SK-N-SH treated with all-trans-retinoic acid at 6 μM for 48 hours (cell line): ENCODE results near the gene CROCC2.
"Not testable (repeated sequence)": the region's sequence is repeated elsewhere in the genome, so short reads cannot be mapped to it uniquely, and the experiment has no call there.

Experiments
- ATAC-seq: fragments of 200-7000 bp; cut with Tn5 transposase; 3 replicates; pipeline ENCODE4 v1.9.1; 2020; ENCODE audit warnings: mild to moderate bottlenecking, moderate library complexity
- ARNTL ChIP-seq: fragments of 450-650 bp; formaldehyde crosslinking; IDR thresholded peaks from 2 replicates; pipeline ENCODE4 v1.5.0; 2020; ENCODE audit warnings: low read depth, mild to moderate bottlenecking, moderate library complexity, borderline replicate concordance
- CSDC2 ChIP-seq: fragments of 250-450 bp; sonication (Bioruptor Pico); IDR thresholded peaks from 2 replicates; pipeline ENCODE4 v1.5.0; 2020; ENCODE audit warnings: mild to moderate bottlenecking, moderate library complexity
- ESRRG ChIP-seq: fragments of 250-450 bp; sonication (Bioruptor Pico); IDR thresholded peaks from 2 replicates; pipeline ENCODE4 v1.6.1; 2021; ENCODE audit warnings: mild to moderate bottlenecking
- GLIS3 ChIP-seq: fragments of 250-450 bp; sonication (Bioruptor Pico); IDR thresholded peaks from 2 replicates; pipeline ENCODE4 v1.5.0; 2020; ENCODE audit warnings: mild to moderate bottlenecking, moderate library complexity
- ISL1 ChIP-seq: fragments of 250-450 bp; sonication (Bioruptor Pico); IDR thresholded peaks from 2 replicates; pipeline ENCODE4 v2.1.2; 2022; ENCODE audit warnings: mild to moderate bottlenecking, moderate library complexity
- OSR1 ChIP-seq: fragments of 250-450 bp; sonication (Bioruptor Pico); IDR thresholded peaks from 2 replicates; pipeline ENCODE4 v1.8.0; 2022; ENCODE audit warnings: moderate library complexity, mild to moderate bottlenecking, inconsistent platforms
- PATZ1 ChIP-seq: fragments of 250-450 bp; sonication (Bioruptor Pico); IDR thresholded peaks from 2 replicates; pipeline ENCODE4 v1.8.0; 2020; ENCODE audit warnings: mild to moderate bottlenecking, moderate library complexity, borderline replicate concordance
- POU6F1 ChIP-seq: fragments of 250-450 bp; sonication (Bioruptor Pico); IDR thresholded peaks from 2 replicates; pipeline ENCODE4 v1.8.0; 2021; ENCODE audit warnings: low read depth, mild to moderate bottlenecking, moderate library complexity, borderline replicate concordance
- PPARA ChIP-seq: fragments of 250-450 bp; sonication (Bioruptor Pico); IDR thresholded peaks from 2 replicates; pipeline ENCODE4 v1.5.0; 2020; ENCODE audit warnings: mild to moderate bottlenecking, borderline replicate concordance
- RARB ChIP-seq: fragments of 250-450 bp; sonication (Bioruptor Pico); IDR thresholded peaks from 2 replicates; pipeline ENCODE4 v1.8.0; 2021; ENCODE audit warnings: mild to moderate bottlenecking, moderate library complexity
- SNAI2 ChIP-seq: fragments of 250-450 bp; sonication (Bioruptor Pico); IDR thresholded peaks from 2 replicates; pipeline ENCODE4 v1.5.0; 2020; ENCODE audit warnings: mild to moderate bottlenecking, moderate library complexity
- TCF4 ChIP-seq: fragments of 250-450 bp; sonication (Bioruptor Pico); IDR thresholded peaks from 2 replicates; pipeline ENCODE4 v1.8.0; 2021; ENCODE audit warnings: mild to moderate bottlenecking, moderate library complexity, borderline replicate concordance
- TSHZ2 ChIP-seq: fragments of 250-450 bp; sonication (Bioruptor Pico); IDR thresholded peaks from 2 replicates; pipeline ENCODE4 v1.5.0; 2020; ENCODE audit warnings: mild to moderate bottlenecking, moderate library complexity
- ZC3H10 ChIP-seq: fragments of 250-450 bp; sonication (Bioruptor Pico); IDR thresholded peaks from 2 replicates; pipeline ENCODE4 v1.5.1; 2021; ENCODE audit warnings: mild to moderate bottlenecking, moderate library complexity
- ZFP3 ChIP-seq: fragments of 250-450 bp; sonication (Bioruptor Pico); IDR thresholded peaks from 2 replicates; pipeline ENCODE4 v1.5.0; 2020; ENCODE audit warnings: mild to moderate bottlenecking, moderate library complexity
- ZFP30 ChIP-seq: fragments of 450-650 bp; formaldehyde crosslinking; IDR thresholded peaks from 2 replicates; pipeline ENCODE4 v1.5.0; 2022; ENCODE audit warnings: mild to moderate bottlenecking, moderate library complexity
- ZNF565 ChIP-seq: fragments of 450-650 bp; formaldehyde crosslinking; conservative IDR thresholded peaks from 2 replicates; pipeline ENCODE4 v1.5.0; 2020; ENCODE audit warnings: low read depth, mild to moderate bottlenecking, moderate library complexity
- ZNF70 ChIP-seq: fragments of 450-650 bp; formaldehyde crosslinking; IDR thresholded peaks from 2 replicates; pipeline ENCODE4 v1.5.0; 2020; ENCODE audit warnings: mild to moderate bottlenecking, moderate library complexity
- ZNF8 ChIP-seq: fragments of 450-650 bp; formaldehyde crosslinking; IDR thresholded peaks from 2 replicates; pipeline ENCODE4 v1.5.0; 2020; ENCODE audit warnings: mild to moderate bottlenecking, moderate library complexity
- TF ChIP-seq, protein P1 (sequence below): fragments of 250-450 bp; sonication (Bioruptor Pico); IDR thresholded peaks from 2 replicates; pipeline ENCODE4 v1.5.1; 2020; ENCODE audit warnings: low read depth, mild to moderate bottlenecking, moderate library complexity

CROCC2 gene

DNA sequence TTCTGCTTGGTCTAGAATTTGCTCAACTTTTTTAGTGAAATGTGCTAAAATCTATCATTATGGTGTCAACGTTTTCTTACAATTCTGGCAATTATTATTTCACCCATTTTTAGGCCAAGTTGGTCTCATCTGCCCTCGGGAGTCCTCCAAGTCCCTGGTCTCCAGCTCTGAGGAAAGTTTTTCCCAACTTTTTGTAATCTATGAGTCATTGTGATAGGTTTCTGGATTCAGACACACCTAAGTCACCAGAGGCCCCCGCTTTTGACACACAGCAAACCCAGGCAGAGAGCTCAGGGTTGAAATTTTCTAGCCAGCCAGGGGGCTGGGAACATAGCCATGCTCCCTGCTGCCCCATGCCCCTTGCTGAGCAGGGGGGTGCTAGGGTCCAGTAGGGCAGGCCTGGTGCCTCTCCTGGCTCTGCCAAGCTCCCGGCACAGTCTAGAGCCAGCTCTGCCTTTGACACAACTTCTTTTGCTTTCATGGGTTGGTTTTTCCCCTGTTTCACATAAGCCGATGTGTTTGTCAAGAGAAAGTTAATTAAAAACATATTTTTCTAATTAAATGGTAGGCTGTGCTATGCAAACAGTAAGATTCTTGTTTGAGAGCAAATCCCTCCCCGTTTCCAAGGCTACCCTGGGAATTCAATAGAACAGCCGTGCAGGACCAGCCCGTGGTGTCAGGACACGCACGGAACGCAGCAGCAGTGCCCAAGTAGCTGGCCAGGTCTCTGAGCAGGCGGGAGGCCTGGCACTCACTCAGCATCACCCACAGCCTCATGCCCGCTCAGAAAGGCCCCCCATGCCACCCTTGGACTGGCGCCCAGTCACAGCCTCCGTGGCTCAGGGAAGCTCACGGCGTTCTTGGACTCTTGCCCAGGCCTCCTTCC lies 66.7 kb downstream of the CROCC2 start:
- TF ChIP-seq ZNF70 (CRISPR knock-in tag) (no peak), ZNF565 (CRISPR knock-in tag) (no peak), ZFP30 (CRISPR knock-in tag) (no peak), TCF4 (CRISPR knock-in tag) (peak; percentile 67; the same call in 1 of the 2 replicates), RARB (CRISPR knock-in tag) (no peak), GLIS3 (CRISPR knock-in tag) (no peak), SNAI2 (CRISPR knock-in tag) (no peak), ZNF8 (CRISPR knock-in tag) (no peak), ZFP3 (CRISPR knock-in tag) (no peak), PPARA (CRISPR knock-in tag) (no peak), ZC3H10 (CRISPR knock-in tag) (no peak), OSR1 (CRISPR knock-in tag) (no peak), POU6F1 (CRISPR knock-in tag) (no peak), ESRRG (CRISPR knock-in tag) (no peak), TSHZ2 (0 out of 2 replicates have a peak, but pooled peaks have one; percentile 40), PATZ1 (CRISPR knock-in tag) (no peak), CSDC2 (no peak)
- TF ChIP-seq, protein P1, sequence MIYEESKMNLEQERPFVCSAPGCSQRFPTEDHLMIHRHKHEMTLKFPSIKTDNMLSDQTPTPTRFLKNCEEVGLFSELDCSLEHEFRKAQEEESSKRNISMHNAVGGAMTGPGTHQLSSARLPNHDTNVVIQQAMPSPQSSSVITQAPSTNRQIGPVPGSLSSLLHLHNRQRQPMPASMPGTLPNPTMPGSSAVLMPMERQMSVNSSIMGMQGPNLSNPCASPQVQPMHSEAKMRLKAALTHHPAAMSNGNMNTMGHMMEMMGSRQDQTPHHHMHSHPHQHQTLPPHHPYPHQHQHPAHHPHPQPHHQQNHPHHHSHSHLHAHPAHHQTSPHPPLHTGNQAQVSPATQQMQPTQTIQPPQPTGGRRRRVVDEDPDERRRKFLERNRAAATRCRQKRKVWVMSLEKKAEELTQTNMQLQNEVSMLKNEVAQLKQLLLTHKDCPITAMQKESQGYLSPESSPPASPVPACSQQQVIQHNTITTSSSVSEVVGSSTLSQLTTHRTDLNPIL (CRISPR knock-in tag) = no peak
- ATAC-seq = peak; percentile 75

GRCh38 chr2:240974771-240975572 lies 68.8 kb downstream of the CROCC2 start:
- ATAC-seq = no peak
- TF ChIP-seq ARNTL (CRISPR knock-in tag) (no peak), RARB (CRISPR knock-in tag) (no peak), ISL1 (CRISPR knock-in tag) (no peak), SNAI2 (CRISPR knock-in tag) (no peak), ZC3H10 (CRISPR knock-in tag) (no peak), GLIS3 (CRISPR knock-in tag) (no peak)

- not testable (repeated sequence) for ATAC-seq
These were observed 69.8 kb downstream of the CROCC2 start for GRCh38 chr2:240975903-240976302.
